ENCODE measurements around the gene MTMR2. TPM values are rescaled to one million over a fixed set of nuclear protein-coding genes. Genes with fewer than 3 reads are reported as not detected.

MTMR2 gene
- total RNA-seq, 1 donor from 2014 or later, result 24.1 TPM

GRCh38 chr11:95789506-95790122 is 134.3 kb downstream of the MTMR2 start, which contains the start of gene FAM76B:
Gene FAM76B, minus strand, starts transcription at chr11:95789782. Its CDS starts 304 bp downstream, at chr11:95789478.
- intact Hi-C loops (cut with micrococcal nuclease), result loop anchor here (1.0 to 10.0 kb wide), 20 partner anchors 25 to 1661 kb away; partner anchors contain the start of genes ANKRD49, CCDC82, CWC15 and ENDOD1

- intact Hi-C loops (cut with micrococcal nuclease), result loop anchor here (1.0 kb wide), 7 partner anchors 25 to 816 kb away; partner anchors contain the start of genes CWC15, ENDOD1, KDM4D and MAML2
These were observed 134.9 kb downstream of the MTMR2 start for GRCh38 chr11:95788921-95789505.

Other genes with a start within 250 kb of the MTMR2 start
- 46.3 and 47.4 TPM in 2 replicates for gene FAM76B, start 134.3 kb downstream of the MTMR2 start, total RNA-seq
- 63.4 and 69.0 TPM in 2 replicates for gene CEP57, start 133.6 kb downstream of the MTMR2 start, total RNA-seq